NCI-H1417 (cell line): ENCODE data around the gene GPATCH8.
"Not testable (repeated sequence)": the region's sequence is repeated elsewhere in the genome, so short reads cannot be mapped to it uniquely, and the experiment has no call there.

Experiments
- DNase-seq, 3 experiments: peaks; one replicate each; lab custom pipeline; 2025; lab: John Stamatoyannopoulos, UW

Gene GPATCH8

GRCh38 chr17:44375196-44376017 is 127.8 kb downstream of the GPATCH8 start:
- DNase-seq, result no peak

GRCh38 chr17:44374306-44375195 is 128.7 kb downstream of the GPATCH8 start:
- no peak for DNase-seq

DNA sequence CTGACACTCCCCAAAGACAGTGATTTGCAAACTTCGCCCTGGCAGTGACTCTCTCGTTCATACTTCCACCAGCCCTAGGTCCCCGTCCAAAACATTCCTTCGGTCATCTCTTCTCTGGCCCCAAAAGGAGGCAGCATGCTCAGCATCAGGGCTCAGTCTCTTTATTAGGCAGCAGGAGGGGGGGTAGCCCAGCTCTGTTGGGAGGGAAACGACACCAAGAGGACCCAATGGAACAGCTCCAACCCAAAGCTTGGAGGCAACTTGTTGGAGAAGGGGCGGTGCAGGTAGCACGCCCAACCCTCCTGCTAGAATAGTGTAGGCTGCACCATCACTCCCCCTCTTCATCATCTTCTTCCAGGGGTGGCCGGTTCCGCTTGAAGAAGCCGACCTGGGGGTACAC is 131.2 kb downstream of the GPATCH8 start:
- DNase-seq, result no peak

GRCh38 chr17:44369414-44370023 is 133.7 kb downstream of the GPATCH8 start:
- DNase-seq, result peak in 2 of 3 experiments; percentile 14 to 41

GRCh38 chr17:44368391-44369243 is 134.6 kb downstream of the GPATCH8 start:
- not testable (repeated sequence) for DNase-seq

DNA sequence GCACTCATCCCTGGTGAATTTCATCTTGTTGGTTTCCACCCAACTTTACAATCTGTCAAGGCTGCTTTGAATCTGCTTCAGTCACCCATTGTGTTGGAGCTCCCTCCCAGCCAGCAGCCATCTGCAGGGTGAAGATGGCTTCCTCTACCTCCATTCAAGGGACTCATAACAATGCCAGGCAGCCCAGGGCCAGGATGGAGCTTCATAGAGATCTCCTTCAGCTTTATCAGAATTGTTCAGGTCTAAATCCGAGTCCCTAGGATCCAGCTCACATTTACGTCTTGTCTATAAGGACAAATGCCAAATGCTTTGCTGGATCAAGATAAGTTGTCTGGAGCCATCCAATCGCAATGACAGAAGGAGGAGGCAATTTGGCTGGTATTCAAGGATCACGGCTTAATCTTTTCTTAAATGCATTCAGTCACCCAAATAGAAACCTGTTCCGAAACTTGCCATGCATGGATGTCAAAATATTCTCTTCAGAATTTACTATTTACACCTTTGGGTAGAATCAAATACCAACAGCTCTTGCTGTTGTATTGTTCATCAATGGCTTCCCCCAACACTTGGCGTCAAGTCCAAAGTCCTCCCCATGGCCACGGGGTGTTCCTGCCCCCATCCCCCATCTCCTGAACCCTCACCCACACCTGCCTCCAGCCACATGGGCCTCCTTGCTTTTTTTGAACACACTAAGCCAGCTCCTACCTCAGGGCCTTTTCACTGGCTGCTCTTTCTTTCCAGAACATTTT is 135.8 kb downstream of the GPATCH8 start:
- DNase-seq, result no peak

- DNase-seq, result not testable (repeated sequence)
Measured at GRCh38 chr17:44365051-44365450, 138.2 kb downstream of the GPATCH8 start.

- DNase-seq, result peak; percentile 71 to 81 (median 72)
Measured at GRCh38 chr17:44363613-44364159, 139.5 kb downstream of the GPATCH8 start, which contains the start of gene FAM171A2. Gene FAM171A2, minus strand, starts transcription at chr17:44363853. Its CDS starts 139 bp downstream, at chr17:44363714.

DNA sequence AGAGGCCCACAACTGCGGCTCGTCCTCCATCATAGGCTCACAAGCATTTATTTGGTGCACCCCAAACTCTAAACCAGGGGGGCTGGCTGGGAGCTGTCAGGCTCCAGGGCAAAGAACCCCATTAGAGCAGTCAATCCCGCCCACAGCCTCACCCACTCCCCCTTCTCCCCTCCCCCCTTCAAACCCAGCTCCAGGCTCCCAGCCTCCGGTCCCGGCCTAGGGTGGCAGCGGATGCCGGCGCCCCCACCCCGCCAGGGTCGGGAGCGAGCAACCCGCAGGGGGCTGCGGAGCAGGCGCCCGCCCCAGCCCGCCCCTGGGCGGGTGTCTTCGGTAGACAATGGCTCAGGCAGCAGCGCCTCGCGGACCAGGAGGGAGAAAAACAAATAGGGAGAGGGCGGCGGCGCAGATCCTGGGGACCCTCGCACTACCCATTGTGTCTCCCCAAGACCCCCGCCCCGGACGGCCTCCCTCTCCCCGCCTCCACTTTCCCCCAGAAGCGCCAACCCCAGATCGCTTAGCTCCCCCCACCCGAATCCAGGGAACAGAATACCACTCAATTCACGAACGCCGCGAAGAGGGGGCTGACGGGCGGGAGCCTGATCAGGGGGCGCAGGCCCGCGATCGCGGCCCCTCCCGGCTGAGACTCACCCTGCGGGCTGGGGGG is 140.1 kb downstream of the GPATCH8 start:
- peak; percentile 7 to 74 (median 70) for DNase-seq

GRCh38 chr17:44362459-44362948 is 140.7 kb downstream of the GPATCH8 start:
- DNase-seq, result no peak

DNA sequence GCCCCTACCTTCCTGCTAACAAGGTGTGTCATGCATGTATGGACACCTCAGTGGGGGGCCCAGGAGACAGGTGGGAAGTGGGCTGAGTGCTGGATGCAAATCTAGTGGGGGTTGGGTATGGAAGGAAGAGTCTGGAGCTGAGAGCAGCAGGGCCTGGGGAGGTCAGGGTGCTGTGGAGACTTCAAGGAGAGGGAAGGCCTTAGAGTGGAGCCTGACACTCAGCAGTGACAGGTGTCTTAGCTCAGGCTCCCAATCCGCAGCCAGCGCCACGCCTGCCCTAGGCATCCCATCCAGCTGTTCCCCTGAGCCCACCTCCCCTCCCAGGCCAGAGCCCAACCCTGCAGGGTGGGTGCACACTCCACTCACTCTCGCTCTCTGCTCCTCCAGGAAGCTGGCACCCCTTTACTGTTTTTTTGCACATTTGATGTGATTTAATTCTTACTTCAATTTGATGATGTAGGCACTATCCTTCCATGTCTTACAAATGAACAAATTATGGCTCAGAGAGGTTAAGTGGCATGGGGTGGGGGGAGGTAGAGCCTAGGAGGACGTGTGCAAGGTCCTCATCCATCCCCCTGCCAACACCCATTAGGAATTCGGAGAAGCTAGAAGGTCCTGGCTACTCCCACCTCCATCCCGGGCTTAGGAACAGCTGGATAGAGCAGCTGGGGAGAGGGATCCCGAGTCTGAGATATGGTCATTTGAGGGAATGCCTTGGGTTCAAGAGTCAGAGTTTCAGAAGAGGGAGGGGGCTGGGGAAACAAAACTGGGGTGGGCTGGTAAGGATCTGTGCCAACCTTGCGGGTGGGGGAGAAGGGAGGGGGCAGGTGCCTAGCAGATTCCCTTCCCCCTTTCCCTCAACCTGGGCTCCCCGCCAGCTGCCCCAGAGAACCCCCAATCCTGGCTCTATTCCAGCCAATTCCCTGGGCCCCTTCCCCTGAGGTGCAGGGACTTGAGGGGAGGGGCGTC is 141.6 kb downstream of the GPATCH8 start:
- peak in 1 of 3 experiments; percentile 47 for DNase-seq

DNA sequence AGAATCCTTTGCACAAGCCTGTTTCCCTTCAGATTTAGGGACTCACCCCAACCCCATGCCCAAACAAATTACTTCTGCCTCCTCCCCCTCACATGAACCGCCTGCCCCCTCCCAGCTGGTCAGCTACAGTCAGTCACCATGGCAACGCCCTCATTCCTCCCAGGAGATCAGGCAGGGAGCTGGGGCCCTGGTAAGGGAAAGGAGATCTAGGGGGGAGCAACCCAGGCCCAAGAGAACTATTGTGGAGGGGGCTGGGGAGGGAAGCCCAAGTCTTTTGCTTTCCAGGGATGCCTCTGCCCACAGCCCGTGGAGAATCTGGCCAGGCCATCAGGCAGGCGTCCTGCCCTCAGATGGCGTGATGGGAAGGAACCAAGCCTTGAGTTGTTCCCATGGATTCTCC is 142.4 kb downstream of the GPATCH8 start:
- peak in 2 of 3 experiments; percentile 43 to 52 for DNase-seq

DNA sequence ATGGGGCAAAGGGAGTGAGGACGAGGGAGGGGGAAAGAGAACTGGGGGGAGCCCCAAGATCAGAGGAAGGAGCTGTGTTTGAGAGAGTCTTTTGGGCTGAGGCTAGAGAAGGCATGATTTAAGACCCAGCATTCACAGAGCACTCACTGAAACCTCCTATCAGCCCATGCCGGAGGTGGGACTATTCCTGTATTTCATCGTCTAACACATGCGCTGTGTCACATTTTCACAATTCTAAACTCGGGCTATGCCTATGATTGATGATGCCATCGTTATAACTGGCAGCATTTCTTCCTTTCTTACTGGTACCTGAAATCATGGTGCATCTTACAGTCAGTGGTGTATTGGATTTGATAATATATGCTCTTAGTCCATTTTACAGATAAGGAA is 143.1 kb downstream of the GPATCH8 start:
- no peak for DNase-seq

DNA sequence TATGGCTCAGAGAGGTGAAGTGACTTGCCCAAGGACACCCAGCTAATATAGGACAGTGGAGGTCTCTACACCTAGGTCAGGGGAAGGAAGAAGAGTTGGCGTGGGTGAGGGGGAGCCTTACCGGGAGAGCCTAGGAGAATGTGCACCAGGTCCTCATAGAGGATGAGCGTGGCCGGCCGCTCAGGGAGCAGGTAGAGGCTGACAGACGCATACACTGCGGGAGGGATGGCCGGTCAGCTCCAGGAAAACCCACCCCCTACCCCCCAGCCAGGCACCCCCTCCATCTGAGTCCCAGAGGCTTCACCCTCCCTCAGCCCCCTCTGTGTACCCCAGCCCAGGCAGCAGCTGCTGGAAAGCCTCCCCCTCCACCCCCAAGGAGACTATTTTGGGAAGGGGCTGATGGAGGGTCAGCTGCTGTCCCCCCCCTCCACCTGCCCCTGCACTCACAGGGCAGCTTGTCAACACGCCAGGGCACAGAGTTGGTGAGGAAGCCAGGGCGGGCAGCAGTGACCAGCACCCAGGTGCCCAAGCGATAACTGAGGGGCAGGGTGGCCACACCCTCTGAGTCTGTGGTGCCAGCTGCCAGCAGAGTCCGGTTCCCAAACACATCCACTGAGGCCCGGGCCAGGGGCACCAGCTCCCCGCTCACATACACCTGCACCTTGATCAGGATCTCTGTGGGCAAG is 143.6 kb downstream of the GPATCH8 start:
- DNase-seq, result no peak

- no peak for DNase-seq
Measured at GRCh38 chr17:44359006-44359405, 144.2 kb downstream of the GPATCH8 start.

DNA sequence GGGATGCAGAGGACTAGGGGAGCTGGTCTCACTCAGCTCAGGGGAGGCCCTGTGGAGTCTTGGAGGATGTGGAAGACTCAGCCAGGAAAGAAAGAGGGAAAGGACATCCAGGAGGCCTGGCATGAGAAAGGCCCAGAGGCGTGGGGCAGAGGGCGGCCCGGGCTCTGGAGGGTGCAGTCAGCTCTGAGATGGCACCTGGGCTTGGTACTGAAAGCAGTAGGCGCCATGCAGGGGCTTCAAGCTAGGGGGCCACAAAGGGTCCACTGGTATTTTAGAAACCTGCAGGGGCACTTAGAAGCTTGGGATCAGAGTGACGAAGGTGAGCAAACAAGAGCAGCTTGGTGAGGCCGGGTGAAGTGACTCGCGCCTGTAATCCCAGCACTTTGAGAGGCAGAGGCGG is 145.1 kb downstream of the GPATCH8 start:
- DNase-seq, result no peak

DNA sequence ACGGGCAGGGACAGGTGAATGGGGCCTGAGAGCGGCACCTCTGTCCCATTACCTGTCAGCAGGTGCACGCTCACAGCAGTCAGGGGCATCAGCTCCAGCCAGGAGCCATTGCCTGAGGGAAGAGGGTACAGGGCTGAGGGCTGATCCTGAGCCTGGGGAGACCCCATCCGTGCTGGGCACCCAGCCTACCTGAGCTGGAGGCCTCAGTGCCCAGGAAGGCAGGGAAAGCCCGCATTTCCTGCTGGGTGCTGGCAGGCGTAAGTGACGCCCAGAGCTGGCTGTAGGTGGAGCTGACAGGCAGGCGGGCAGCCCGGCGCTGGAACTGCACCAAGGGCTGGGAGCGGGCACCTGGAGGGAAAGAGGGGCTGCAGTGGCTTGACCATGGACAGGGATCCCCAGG is 147.0 kb downstream of the GPATCH8 start:
- no peak for DNase-seq

DNA sequence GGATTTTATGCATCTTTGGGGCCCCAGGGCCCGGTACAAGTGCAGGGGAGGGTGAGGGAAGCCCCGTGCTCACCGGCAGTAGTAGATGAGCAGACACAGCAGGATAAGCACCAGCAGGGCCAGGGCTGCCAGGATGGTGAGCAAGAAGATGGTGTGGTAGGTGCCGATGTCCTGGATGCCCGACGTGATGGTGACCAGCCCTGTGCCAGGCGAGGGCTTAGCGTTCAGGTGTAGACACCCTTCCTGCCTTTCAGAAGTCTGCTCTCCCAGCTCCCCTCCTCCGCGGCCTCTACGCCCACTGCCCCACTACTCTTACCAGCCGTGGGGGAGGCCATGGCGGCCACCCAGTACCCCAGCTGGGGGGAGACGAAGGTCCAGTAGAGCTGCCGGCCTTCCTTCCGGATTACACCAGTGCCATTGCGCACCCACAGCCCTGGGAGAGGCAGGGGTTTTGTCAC is 147.5 kb downstream of the GPATCH8 start:
- no peak for DNase-seq
